Stimulated activated CD4-positive, alpha-beta T cell treated with anti-CD3 and anti-CD28 coated beads, Interleukin-2, amount 100 ng/mL, for 24 hours (primary cell): Measurements from ENCODE around the gene ST8SIA5.

Source experiments
- DNase-seq, 2 donors: peaks; one replicate each; pipeline ENCODE4 v3.0.0-alpha.2; 2020

Gene ST8SIA5

GRCh38 chr18:46736736-46737135 is 20.1 kb downstream of the ST8SIA5 start:
- DNase-seq, result no peak

- DNase-seq, result no peak
Measured at GRCh38 chr18:46736135-46736534, 20.7 kb downstream of the ST8SIA5 start.

- no peak for DNase-seq
Measured at GRCh38 chr18:46734981-46735380, 21.9 kb downstream of the ST8SIA5 start.

- DNase-seq, result no peak
Measured at GRCh38 chr18:46733872-46734271, 23.0 kb downstream of the ST8SIA5 start.

- peak in 1 of 2 donors; percentile 3 for DNase-seq
Measured at GRCh38 chr18:46732801-46733200, 24.1 kb downstream of the ST8SIA5 start.

DNA sequence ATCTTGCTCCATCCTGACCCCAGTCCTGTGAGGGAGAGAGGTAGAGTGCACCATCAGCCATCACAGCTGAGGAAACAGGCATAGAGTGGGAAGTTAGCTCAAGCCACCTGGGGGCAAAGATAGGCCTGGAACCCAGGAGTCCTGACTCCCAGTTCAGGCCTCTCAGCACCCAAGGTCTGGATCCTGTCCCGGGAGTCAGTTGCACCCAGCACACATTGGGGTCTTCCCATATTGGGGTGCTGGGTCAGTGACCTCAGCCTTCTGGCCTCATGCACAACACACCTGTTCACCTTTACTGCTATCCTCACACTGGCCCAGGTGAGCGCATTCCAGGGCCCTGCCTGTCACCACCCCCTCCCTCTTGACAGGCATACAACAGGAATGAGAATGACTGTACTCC is 24.7 kb downstream of the ST8SIA5 start:
- peak in 1 of 2 donors; percentile 8 for DNase-seq

GRCh38 chr18:46731316-46731715 is 25.5 kb downstream of the ST8SIA5 start:
- peak in 1 of 2 donors; percentile 4 for DNase-seq

GRCh38 chr18:46728219-46728930 is 28.5 kb downstream of the ST8SIA5 start:
- peak in 1 of 2 donors; percentile 1 for DNase-seq

DNA sequence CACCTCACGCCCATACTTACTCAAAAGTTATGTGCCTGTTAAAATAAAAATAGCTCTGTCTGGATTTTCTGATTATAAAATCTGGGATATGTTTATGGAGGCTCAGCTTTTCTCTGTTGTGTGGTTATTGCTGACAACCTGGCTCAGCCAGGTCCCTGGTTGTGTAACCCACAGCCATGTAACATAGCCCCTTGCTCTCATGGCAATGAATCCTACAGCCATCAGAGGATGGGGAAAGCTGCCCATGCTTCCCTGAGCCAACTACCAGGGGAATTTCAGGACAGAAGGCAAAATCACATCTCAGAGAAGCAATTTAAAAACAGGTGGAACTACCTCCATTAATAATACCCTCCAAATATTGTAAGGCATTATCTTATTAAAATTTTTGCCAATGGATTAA is 29.7 kb downstream of the ST8SIA5 start:
- DNase-seq, result no peak

- no peak for DNase-seq
Measured at GRCh38 chr18:46725310-46725709, 31.5 kb downstream of the ST8SIA5 start.

- DNase-seq, result no peak
Measured at GRCh38 chr18:46723856-46724415, 32.9 kb downstream of the ST8SIA5 start.

DNA sequence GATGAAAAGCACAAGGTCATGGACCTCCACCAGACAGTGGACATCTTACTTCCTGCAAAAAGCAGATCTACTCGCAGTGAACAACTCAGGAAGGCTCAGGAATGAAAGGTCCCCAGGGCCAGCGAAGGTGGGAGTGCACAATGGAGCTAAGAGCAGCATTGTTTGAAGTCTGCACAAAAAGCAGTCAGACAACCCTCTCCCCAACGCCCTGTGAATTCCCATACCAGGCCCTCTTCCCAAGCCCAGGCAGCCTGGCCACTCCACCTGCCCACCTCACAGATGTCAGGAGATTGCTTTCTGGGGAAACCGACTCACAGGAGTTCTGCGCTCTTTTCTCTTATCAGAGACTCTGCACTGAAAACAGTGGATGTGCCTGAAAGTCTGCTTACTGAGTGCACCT is 34.8 kb downstream of the ST8SIA5 start:
- DNase-seq, result no peak

DNA sequence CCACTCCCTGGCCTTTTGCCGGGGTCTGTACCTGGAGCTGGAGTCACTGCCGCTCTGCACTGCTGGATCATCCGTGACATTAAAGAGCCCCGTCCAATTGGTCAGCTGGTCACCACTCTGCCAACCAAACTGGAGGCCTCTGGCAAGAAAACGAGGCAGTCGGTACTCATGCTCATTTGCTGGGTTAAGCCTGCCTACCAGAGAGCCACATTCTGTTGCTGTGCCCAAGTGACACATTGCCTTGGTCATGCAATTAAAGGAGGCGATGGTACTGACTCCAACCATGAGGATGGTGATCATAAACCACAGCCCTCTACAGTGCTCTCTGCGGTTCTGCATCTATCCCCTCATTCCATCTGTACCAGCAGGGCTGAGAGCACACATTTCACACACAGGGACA is 35.5 kb downstream of the ST8SIA5 start:
- DNase-seq, result no peak

DNA sequence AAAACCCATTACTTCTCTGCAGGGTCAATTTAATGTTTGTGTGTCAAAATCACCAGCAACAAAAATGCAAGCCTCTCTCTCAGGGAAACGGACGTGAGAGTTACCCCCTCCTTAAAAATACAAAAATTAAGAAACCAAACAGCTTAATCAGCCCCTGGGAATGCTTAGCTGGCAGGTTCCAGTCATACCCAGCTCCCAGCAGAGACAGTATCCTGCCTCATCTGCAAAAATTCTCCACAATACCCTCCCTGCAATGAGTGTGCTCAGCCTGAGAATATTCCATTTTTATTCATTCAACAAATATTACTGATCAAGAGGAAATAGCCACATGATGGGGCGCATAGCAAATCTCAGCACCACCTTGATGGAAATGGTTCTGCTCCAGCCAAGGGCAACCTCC is 36.3 kb downstream of the ST8SIA5 start:
- DNase-seq, result no peak

DNA sequence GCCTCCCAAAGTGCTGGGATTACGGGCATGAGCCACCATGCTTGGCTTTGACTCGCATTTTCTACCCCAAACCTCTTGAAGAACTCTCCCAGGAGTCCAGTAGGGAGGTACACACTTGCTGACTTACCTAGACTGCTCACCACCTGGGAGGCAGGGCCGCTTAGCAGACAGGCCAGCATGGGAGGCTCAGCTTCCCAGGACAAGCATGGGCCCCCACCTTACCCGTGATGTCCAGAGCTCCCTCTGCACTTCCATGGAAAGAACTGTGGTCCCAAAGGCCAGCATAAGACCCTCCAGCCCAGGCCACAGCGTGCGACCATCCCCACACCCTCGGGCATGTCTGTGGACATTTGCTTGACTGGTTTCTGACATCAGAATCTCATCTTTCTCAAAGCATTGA is 36.8 kb downstream of the ST8SIA5 start:
- DNase-seq, result no peak

DNA sequence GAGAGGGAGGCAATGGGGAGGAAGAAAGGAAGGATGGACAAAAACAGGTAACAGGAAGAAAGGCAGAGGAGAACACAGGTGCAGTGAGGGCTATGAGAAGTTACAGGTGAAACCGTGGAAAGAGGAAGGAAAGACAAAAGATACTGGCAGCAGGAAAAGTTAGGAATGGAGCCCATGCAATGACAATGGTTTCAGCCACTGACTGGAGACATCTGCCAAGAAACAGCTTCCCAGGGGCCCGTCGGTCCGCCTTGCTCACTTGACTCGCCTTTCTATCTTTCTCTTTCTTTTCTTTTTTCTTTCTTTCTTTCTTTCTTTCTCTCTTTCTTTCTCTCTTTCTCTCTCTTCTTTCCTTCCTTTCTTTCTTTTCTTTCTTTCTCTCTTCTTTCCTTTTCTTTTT is 37.5 kb downstream of the ST8SIA5 start:
- no peak for DNase-seq

DNA sequence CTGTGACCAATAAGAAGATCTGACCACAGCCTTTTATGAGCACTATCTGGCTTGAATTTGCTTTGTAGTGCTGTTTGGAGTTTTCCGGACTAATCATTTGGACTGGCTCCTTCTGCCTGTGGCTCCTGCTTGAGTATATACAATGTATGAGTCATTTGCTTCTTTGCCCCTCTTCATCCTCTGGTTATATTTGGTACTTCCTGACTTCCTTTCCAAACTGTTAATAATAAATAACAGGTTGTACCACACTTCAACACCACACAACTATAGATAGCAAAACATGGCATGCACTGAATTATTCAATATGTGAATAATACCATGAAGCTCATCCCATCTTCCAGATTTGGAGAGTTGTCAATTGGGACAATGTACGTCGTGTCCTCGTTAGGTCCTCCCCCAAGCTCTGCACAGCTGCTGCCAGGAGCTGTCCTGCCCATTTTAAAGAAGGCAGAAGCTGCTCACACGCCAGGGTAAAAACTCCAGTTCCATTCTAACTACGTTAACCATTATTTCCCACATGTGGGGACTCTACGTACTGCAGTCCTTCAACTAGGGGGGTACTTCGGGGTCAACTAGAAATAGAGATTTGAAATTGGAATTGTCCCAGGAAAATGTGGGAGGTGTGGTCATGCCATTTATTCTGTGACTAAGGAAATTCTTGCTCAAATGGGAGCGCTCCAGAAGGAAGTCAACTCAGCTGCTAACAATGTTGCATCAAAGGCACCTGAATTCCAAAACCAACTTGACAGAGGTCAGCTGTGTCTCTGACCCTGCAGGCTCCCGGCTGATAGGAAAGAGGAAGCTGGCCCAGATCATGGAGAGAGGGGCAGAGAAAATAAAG is 38.1 kb downstream of the ST8SIA5 start:
- DNase-seq, result no peak

GRCh38 chr18:46716827-46717226 is 40.0 kb downstream of the ST8SIA5 start:
- DNase-seq, result no peak

- no peak for DNase-seq
Measured at GRCh38 chr18:46716336-46716735, 40.5 kb downstream of the ST8SIA5 start.

DNA sequence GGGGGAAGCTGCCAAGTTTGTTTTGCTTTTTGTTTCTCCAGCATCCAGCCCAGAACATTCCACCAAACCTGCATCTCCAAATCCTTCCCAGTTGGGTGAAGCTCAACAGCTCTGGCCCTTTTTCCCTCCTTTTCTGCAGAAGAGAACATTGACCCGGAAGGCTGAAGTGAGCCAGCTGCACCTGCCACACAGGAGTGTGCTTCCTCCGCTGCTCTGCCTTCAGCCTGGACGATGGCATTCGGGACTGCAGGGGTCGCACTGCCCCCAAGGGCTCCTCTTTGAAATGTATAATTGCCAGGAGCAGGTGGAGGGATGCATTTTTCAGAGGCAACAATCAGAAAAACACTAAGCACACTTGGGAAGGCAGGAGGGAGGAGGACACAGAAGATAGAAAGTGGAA is 41.8 kb downstream of the ST8SIA5 start:
- no peak for DNase-seq

- DNase-seq, result no peak
Measured at GRCh38 chr18:46712406-46712805, 44.4 kb downstream of the ST8SIA5 start.

DNA sequence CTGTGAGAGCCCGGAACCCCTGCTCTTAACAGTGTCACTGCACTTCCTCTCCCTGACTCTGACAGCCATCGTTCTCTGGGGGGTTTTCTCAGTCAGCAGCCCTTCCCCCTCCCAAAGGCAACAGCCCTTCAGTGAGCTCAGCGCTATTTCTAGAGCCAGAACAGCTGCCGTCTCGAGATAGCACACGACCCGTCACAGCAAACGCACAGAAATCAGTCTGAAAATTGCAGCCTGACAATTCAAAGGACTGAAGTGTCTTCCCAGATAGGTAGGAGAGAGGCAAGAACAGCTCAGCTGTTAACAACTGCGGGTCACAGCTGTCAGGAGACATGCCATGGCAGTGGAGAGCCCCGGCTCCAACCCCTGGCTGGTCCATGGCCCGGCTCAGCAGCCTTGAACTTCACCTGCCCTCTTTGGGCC is 45.4 kb downstream of the ST8SIA5 start:
- DNase-seq, result no peak

- DNase-seq, result no peak
Measured at GRCh38 chr18:46706968-46707367, 49.9 kb downstream of the ST8SIA5 start.

DNA sequence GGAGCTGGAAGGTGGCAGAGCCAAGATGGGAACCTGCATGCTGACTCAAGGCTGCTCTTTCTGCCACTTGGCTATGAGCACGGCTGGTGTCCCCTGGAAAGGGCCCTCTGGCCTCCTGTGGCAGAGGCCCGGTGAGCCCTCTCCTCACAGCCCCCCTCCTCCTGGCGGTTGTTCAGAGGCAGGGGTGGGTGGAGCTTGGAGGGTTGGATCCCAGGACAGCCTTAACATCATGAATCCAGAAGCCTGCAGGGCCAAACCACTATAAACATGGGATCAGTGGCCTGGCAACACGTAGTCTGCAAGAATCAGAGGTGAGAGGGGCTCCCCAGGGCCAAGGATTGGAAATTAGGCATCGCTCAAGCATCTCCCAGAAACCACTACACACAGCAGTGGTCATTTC is 51.3 kb downstream of the ST8SIA5 start:
- DNase-seq, result no peak
